ENCODE measurements around the gene PCYT1B. TPM values are rescaled to one million over a fixed set of nuclear protein-coding genes. Genes with fewer than 3 reads are reported as not detected.
"Not testable (repeated sequence)": the region's sequence is repeated elsewhere in the genome, so short reads cannot be mapped to it uniquely, and the experiment has no call there.

Gene PCYT1B
- total RNA-seq, 2 experiments from 2014 or later, result 0.04 to 0.36 TPM

DNA sequence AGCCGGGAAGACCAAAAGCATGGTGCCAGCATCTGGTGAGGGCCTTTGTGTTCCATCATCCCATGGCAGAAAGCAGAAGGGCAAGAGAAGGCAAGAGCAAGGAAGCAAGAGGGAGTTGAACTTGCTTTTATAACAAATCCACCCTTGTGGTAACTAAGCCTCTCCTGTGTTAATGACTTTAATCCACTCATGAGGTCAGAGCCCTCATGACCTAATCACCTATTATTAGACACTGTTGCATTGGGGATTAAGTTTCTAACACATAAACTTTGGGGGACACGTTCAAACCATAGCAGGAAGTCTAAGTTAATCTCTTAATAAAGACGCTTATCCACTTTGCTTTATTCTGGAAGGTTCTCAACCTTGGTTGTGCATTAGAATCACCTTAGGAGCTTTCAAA, 12.5 kb upstream of the PCYT1B start:
- Mint-ChIP-seq H3K4me1 (ENCODE audit: low read depth) (no peaks in the 10 kb centered on the region), H3K27me3 (no peaks in the 10 kb centered on the region), H3K9me3 (no peaks in the 10 kb centered on the region), H3K36me3 (ENCODE audit: low read depth) (no peaks in the 10 kb centered on the region), H3K4me3 (no peak overlapping the region), H3K27ac (no peak overlapping the region)
- TF ChIP-seq, protein P1, sequence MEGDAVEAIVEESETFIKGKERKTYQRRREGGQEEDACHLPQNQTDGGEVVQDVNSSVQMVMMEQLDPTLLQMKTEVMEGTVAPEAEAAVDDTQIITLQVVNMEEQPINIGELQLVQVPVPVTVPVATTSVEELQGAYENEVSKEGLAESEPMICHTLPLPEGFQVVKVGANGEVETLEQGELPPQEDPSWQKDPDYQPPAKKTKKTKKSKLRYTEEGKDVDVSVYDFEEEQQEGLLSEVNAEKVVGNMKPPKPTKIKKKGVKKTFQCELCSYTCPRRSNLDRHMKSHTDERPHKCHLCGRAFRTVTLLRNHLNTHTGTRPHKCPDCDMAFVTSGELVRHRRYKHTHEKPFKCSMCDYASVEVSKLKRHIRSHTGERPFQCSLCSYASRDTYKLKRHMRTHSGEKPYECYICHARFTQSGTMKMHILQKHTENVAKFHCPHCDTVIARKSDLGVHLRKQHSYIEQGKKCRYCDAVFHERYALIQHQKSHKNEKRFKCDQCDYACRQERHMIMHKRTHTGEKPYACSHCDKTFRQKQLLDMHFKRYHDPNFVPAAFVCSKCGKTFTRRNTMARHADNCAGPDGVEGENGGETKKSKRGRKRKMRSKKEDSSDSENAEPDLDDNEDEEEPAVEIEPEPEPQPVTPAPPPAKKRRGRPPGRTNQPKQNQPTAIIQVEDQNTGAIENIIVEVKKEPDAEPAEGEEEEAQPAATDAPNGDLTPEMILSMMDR (IDR thresholded peaks at IDR 0.05), result no peak
- ATAC-seq, result no peak
- no peak for DNase-seq
- POLR2A ChIA-PET, result no interaction called here
- CTCF ChIA-PET, result no interaction called here
- intact Hi-C loops (cut with micrococcal nuclease), result no loop called here

DNA sequence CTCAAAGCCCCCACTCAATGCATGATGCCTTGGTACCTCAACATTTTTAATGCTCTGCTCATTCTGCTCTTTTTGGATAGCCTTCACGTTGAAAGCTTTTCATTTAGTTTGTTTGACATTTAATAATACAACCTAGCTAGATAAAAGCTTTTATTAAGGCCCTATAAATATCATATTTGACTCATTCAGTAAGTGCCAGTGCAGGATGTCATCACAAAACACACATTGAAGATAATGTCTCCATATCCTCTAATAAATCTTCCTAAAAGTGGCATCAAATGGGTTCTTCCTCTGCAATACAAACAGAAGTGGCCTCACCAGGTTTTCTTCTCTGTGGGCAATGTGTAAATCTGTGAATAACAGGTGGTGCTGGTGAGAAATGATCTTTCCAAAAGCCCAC, 12.0 kb upstream of the PCYT1B start:
- Mint-ChIP-seq H3K36me3 (ENCODE audit: low read depth) (no peaks in the 10 kb centered on the region), H3K4me1 (ENCODE audit: low read depth) (no peaks in the 10 kb centered on the region), H3K9me3 (no peaks in the 10 kb centered on the region), H3K27me3 (no peaks in the 10 kb centered on the region), H3K27ac (no peak overlapping the region), H3K4me3 (no peak overlapping the region)
- POLR2A ChIA-PET, result no interaction called here
- TF ChIP-seq, protein P1 (IDR thresholded peaks at IDR 0.05), result no peak
- intact Hi-C loops (cut with micrococcal nuclease), result no loop called here
- CTCF ChIA-PET, result no interaction called here
- no peak for ATAC-seq
- DNase-seq, result no peak

DNA sequence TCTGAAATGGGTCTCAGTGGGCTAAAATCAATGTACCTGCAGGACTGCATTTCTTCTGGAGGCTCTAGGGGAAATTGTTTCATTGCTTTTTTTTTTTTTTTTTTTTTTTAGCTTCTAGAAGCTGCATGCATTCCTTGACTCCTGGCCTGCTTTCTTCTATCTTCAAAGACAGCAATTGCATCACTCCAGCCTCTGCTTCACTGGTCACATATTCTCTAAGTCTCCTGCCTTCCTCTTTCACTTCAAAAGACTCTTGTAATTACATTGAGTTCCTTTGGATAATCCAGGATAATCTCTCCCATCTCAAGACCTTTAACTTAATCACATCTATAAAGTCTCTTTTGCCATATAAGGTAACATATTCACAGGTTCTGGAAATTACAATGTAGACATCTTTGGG, 11.3 kb upstream of the PCYT1B start:
- Mint-ChIP-seq H3K36me3 (ENCODE audit: low read depth) (no peaks in the 10 kb centered on the region), H3K9me3 (no peaks in the 10 kb centered on the region), H3K27me3 (no peaks in the 10 kb centered on the region), H3K4me3 (no peak overlapping the region), H3K27ac (no peak overlapping the region), H3K4me1 (ENCODE audit: low read depth) (no peaks in the 10 kb centered on the region)
- POLR2A ChIA-PET, result no interaction called here
- intact Hi-C loops (cut with micrococcal nuclease), result no loop called here
- DNase-seq (no peak), ATAC-seq (no peak)
- TF ChIP-seq, protein P1 (IDR thresholded peaks at IDR 0.05), result no peak
- CTCF ChIA-PET, result interaction anchor here (0.8 kb wide), 1 partner anchor 262 kb away, joined by 3 read pairs; no protein-coding TSS in a partner anchor

DNA sequence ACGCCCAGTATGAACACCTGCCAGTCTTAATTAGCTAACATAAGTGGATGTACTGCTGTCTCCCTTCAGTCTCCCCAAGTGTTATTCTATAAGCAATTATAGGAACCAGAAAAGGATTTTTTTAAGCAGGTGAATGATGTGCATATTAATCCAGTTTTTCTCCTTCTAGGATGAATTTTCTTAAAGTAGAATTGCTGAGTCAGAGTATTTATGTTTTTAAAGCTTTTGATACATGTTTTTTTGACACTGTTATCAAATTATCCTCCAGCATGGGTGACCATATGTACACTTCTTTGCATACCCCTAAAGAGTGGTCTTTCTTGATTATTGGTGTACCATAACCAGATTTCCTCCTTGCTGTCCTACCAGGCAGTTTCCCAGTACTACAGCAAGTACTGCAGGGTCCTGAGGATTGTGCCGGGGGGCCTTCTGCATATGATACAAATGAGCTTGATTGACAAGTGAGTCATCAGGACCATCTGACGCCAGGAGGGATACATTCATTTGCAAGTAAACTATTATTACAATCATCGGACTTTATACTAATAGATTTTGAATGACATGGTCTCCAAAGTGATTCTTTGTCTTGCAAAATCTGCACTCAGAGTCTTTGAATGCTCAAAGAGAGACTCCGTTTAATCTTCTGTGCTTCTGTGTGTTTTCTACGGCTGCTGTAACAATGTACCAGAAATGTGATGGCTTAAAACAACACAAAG, 10.7 kb upstream of the PCYT1B start:
- Mint-ChIP-seq H3K4me3 (no peak overlapping the region), H3K36me3 (ENCODE audit: low read depth) (no peaks in the 10 kb centered on the region), H3K27me3 (no peaks in the 10 kb centered on the region), H3K9me3 (no peaks in the 10 kb centered on the region), H3K27ac (no peak overlapping the region), H3K4me1 (ENCODE audit: low read depth) (no peaks in the 10 kb centered on the region)
- POLR2A ChIA-PET, result no interaction called here
- intact Hi-C loops (cut with micrococcal nuclease), result no loop called here
- TF ChIP-seq, protein P1 (IDR thresholded peaks at IDR 0.05), result no peak
- ATAC-seq, result no peak
- CTCF ChIA-PET, result interaction anchor here (0.8 kb wide), 1 partner anchor 262 kb away, joined by 3 read pairs; no protein-coding TSS in a partner anchor
- no peak for DNase-seq

DNA sequence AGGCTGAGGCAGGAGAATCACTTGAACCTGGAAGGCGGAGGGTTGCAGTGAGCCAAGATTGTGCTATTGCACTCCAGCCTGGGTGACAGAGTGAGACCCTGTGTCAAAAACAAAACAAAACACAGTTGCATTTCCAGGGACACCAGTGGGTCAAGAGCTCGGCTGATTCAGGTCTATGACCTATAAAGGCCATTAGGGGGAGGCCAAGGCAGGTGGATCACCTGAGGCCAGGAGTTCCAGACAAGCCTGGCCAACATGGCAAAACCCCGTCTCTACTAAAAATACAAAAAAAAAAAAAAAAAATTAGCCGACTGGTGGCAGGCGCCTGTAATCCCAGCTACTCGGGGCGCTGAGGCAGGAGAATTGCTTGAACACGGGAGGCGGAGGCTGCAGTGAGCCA, 8.5 kb upstream of the PCYT1B start:
- H3K36me3 Mint-ChIP-seq (ENCODE audit: low read depth); H3K4me1 Mint-ChIP-seq (ENCODE audit: low read depth); POLR2A ChIA-PET; H3K9me3 Mint-ChIP-seq; H3K27ac Mint-ChIP-seq; intact Hi-C loops (cut with micrococcal nuclease); H3K27me3 Mint-ChIP-seq; DNase-seq; H3K4me3 Mint-ChIP-seq; ATAC-seq; CTCF ChIA-PET: not testable (repeated sequence)
